ENCODE results near the gene SMIM24. TPM values are rescaled to one million over a fixed set of nuclear protein-coding genes. Genes with fewer than 3 reads are reported as not detected.
A peak's percentile ranks its signal among the peaks of the same experiment; 100 is the strongest.

The SMIM24 gene
- total RNA-seq, 2 experiments from 2014 or later = not detected

DNA sequence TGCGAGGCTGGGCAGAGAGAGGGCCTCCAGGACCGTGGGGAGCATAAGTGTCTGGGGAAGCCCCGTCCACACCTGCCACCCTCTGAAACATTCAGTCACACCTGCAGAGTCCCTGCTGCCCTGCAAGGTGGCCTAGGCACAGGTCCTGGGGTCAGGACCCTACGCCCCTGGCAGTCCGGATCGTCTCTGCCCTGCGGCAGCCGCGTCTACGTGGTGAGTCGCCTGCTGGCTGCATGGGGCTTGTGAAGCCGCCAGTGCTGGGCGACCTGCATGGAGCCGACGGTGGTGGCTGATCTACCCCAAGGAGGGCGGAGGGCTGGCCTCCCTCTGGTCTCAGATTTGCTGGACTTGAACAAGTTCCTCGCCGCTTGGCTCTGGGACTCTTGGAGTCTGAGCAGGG is 38.8 kb upstream of the SMIM24 start:
- TF ChIP-seq CTCF (IDR thresholded peaks at IDR 0.05) = no peak
- POLR2A ChIA-PET = no interaction called here
- peaks cover 30% of the 10 kb centered on the region for H3K4me1 ChIP-seq (ENCODE audit: insufficient read depth, low read length)

GRCh38 chr19:3518659-3519058 is 38.3 kb upstream of the SMIM24 start:
- ChIA-PET POLR2A (no interaction called here), CTCF (no interaction called here)
- H3K9me3 ChIP-seq (ENCODE audit: control insufficient read depth in 1 of 2, insufficient read depth in 1 of 2, low read length in 2 of 2) = no peaks in the 10 kb centered on the region
- ATAC-seq (ENCODE audit: poor library complexity) (no peak), DNase-seq (no peak)
- no peak overlapping the region for H3K4me3 ChIP-seq (ENCODE audit: low read length)
- peaks cover 13% of the 10 kb centered on the region for H3K36me3 Mint-ChIP-seq (ENCODE audit: low read depth)
- intact Hi-C loops (cut with DNase I, micrococcal nuclease) = no loop called here
- H3K27me3 ChIP-seq (ENCODE audit: control insufficient read depth in 1 of 2, insufficient read depth in 2 of 2, low read length in 2 of 2) = no peaks in the 10 kb centered on the region
- no peak for TF ChIP-seq CTCF (IDR thresholded peaks at IDR 0.05)
- no peaks in the 10 kb centered on the region for H3K27me3 Mint-ChIP-seq
- H3K36me3 ChIP-seq (ENCODE audit: insufficient read depth, low read length) = peaks cover 41% of the 10 kb centered on the region
- peaks cover 46% of the 10 kb centered on the region for H3K4me1 Mint-ChIP-seq (ENCODE audit: low read depth)
- H3K9me3 Mint-ChIP-seq = no peaks in the 10 kb centered on the region
- peaks cover 35% of the 10 kb centered on the region for H3K4me1 ChIP-seq (ENCODE audit: insufficient read depth, low read length)
- no peak overlapping the region for H3K27ac Mint-ChIP-seq
- H3K4me3 Mint-ChIP-seq = no peak overlapping the region
- H3K27ac ChIP-seq (ENCODE audit: low read depth in 1 of 2, low read length in 2 of 2) = no peak overlapping the region

More for the DNA sequence above, 38.8 kb upstream of the SMIM24 start:
- no peak for DNase-seq
- Mint-ChIP-seq H3K4me3 (no peak overlapping the region), H3K4me1 (ENCODE audit: low read depth) (peaks cover 41% of the 10 kb centered on the region), H3K27ac (no peak overlapping the region), H3K27me3 (no peaks in the 10 kb centered on the region), H3K9me3 (no peaks in the 10 kb centered on the region), H3K36me3 (ENCODE audit: low read depth) (peaks cover 18% of the 10 kb centered on the region)
- CTCF ChIA-PET = no interaction called here
- Histone ChIP-seq H3K27me3 (ENCODE audit: control insufficient read depth in 1 of 2, insufficient read depth in 2 of 2, low read length in 2 of 2) (no peaks in the 10 kb centered on the region), H3K4me3 (ENCODE audit: low read length) (no peak overlapping the region), H3K9me3 (ENCODE audit: control insufficient read depth in 1 of 2, insufficient read depth in 1 of 2, low read length in 2 of 2) (no peaks in the 10 kb centered on the region), H3K36me3 (ENCODE audit: insufficient read depth, low read length) (peaks cover 43% of the 10 kb centered on the region), H3K27ac (ENCODE audit: low read depth in 1 of 2, low read length in 2 of 2) (no peak overlapping the region)
- intact Hi-C loops (cut with DNase I, micrococcal nuclease) = no loop called here
- no peak for ATAC-seq (ENCODE audit: poor library complexity)

- no peak for ATAC-seq (ENCODE audit: poor library complexity)
- DNase-seq = no peak
- Mint-ChIP-seq H3K9me3 (no peaks in the 10 kb centered on the region), H3K4me3 (no peak overlapping the region), H3K4me1 (ENCODE audit: low read depth) (peaks cover 48% of the 10 kb centered on the region), H3K36me3 (ENCODE audit: low read depth) (peaks cover 9% of the 10 kb centered on the region), H3K27me3 (no peaks in the 10 kb centered on the region), H3K27ac (peak overlapping the region; percentile 30)
- POLR2A ChIA-PET = no interaction called here
- no peak overlapping the region for H3K4me3 ChIP-seq (ENCODE audit: low read length)
- peaks cover 38% of the 10 kb centered on the region for H3K4me1 ChIP-seq (ENCODE audit: insufficient read depth, low read length)
- no peaks in the 10 kb centered on the region for H3K27me3 ChIP-seq (ENCODE audit: control insufficient read depth in 1 of 2, insufficient read depth in 2 of 2, low read length in 2 of 2)
- CTCF ChIA-PET = interaction anchor here (0.6 kb wide), 1 partner anchor 13 kb away, joined by 3 read pairs; no protein-coding TSS in a partner anchor
- TF ChIP-seq CTCF (IDR thresholded peaks at IDR 0.05) = no peak
- peaks cover 36% of the 10 kb centered on the region for H3K36me3 ChIP-seq (ENCODE audit: insufficient read depth, low read length)
- no peaks in the 10 kb centered on the region for H3K9me3 ChIP-seq (ENCODE audit: control insufficient read depth in 1 of 2, insufficient read depth in 1 of 2, low read length in 2 of 2)
- no peak overlapping the region for H3K27ac ChIP-seq (ENCODE audit: low read depth in 1 of 2, low read length in 2 of 2)
- intact Hi-C loops (cut with DNase I, micrococcal nuclease) = no loop called here
Observed at GRCh38 chr19:3518255-3518654, 37.9 kb upstream of the SMIM24 start.
